ENCODE data around the gene PITPNC1.

DNA sequence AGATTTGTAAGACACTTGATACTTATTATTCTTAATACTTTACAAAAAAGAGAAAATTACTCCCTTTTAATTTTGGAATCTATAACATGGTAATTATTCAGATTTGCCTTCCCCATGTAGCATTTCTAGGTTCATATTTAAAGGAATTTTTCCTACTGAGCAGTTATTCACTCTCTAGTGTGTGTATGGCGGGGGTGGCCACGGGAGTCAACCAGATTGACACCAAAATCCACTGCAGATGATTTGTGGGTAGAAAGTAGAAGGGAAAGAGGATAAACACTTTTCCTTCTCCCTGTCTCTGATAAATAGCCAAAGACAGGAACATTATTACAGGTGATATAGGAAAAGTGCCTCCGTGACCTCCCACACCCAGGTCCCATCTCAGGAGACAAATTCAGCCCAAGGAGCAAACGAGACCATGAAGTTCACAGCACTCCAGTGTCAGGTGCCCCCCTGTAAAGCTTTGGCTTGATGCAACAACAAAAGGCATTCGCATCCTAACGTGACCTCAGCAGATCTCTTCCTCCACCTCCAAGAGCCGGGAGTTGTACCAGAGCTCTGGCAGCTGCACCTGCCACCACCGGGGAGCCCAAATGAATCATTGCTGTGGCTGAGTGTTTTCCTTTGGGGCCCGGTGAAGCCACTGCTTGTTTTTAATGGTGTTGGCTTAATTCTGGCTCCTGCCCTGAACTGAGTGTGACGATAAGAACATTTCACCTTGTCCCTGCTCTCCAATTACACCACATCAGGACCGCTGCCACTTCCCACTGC is 248.0 kb downstream of the PITPNC1 start:
- TF ChIP-seq, protein P1, sequence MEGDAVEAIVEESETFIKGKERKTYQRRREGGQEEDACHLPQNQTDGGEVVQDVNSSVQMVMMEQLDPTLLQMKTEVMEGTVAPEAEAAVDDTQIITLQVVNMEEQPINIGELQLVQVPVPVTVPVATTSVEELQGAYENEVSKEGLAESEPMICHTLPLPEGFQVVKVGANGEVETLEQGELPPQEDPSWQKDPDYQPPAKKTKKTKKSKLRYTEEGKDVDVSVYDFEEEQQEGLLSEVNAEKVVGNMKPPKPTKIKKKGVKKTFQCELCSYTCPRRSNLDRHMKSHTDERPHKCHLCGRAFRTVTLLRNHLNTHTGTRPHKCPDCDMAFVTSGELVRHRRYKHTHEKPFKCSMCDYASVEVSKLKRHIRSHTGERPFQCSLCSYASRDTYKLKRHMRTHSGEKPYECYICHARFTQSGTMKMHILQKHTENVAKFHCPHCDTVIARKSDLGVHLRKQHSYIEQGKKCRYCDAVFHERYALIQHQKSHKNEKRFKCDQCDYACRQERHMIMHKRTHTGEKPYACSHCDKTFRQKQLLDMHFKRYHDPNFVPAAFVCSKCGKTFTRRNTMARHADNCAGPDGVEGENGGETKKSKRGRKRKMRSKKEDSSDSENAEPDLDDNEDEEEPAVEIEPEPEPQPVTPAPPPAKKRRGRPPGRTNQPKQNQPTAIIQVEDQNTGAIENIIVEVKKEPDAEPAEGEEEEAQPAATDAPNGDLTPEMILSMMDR (IDR thresholded peaks at IDR 0.05) = no peak
- TF ChIP-seq POLR2A (IDR thresholded peaks at IDR 0.05) = no peak
